Keratinocyte (primary cell): ENCODE results near the gene SEMA4D. TPM values are rescaled to one million over a fixed set of nuclear protein-coding genes. Genes with fewer than 3 reads are reported as not detected.

Experiments used
- DNase-seq: peaks from one replicate; pipeline ENCODE4 v3.0.0-alpha.2; 2011; ENCODE audit warnings: low read depth, missing footprints, low spot score
- FAIRE-seq: peaks from 2 replicates; lab custom pipeline; 2011; peaks lifted over from hg19 to GRCh38; lab: Jason Lieb, UNC
- H2AFZ ChIP-seq: 2 replicates; pipeline ENCODE4 v1.6.0; 2012; ENCODE audit warnings: low read length, control low read depth, inconsistent platforms; ENCODE audit not compliant: control insufficient read depth
- H3K27ac ChIP-seq: 2 replicates; pipeline ENCODE4 v1.5.1; 2011; ENCODE audit warnings: low read length; ENCODE audit not compliant: control insufficient read depth, insufficient read depth
- H3K27me3 ChIP-seq: 3 replicates; pipeline ENCODE4 v1.6.0; 2011; ENCODE audit warnings: low read length; ENCODE audit not compliant: control insufficient read depth, insufficient read depth; ENCODE audit errors: extremely low read depth
- H3K36me3 ChIP-seq, 2 experiments: 2 replicates in 1 of 2; 3 replicates in 1 of 2; pipeline ENCODE4 v1.5.1; 2011; ENCODE audit warnings: low read length in 2 of 2, mild to moderate bottlenecking in 1 of 2; ENCODE audit not compliant: control insufficient read depth in 2 of 2, insufficient read depth in 2 of 2; ENCODE audit errors: extremely low read depth in 1 of 2
- H3K4me1 ChIP-seq: 3 replicates; pipeline ENCODE4 v1.5.1; 2011; ENCODE audit warnings: low read length; ENCODE audit not compliant: control insufficient read depth, insufficient read depth; ENCODE audit errors: extremely low read depth
- H3K4me2 ChIP-seq: 3 replicates; pipeline ENCODE4 v1.6.0; 2011; ENCODE audit warnings: low read depth, low read length; ENCODE audit not compliant: control insufficient read depth, insufficient read depth; ENCODE audit errors: extremely low read depth
- H3K4me3 ChIP-seq, 3 experiments: fragments of 200-600 bp in 1 of 3; sonication (generic) in 1 of 3; 2 replicates in 2 of 3; 3 replicates in 1 of 3; pipeline ENCODE4 v1.5.1; 2011 to 2016; ENCODE audit warnings: low read length in 3 of 3, mild to moderate bottlenecking in 3 of 3, control low read depth in 2 of 3, inconsistent platforms in 1 of 3, low read depth in 1 of 3, mixed read lengths in 1 of 3, mixed run types in 1 of 3, moderate library complexity in 1 of 3; ENCODE audit not compliant: control insufficient read depth in 2 of 3, insufficient read depth in 2 of 3; ENCODE audit errors: extremely low read depth in 1 of 3
- H3K79me2 ChIP-seq: 2 replicates; pipeline ENCODE4 v1.6.0; 2012; ENCODE audit warnings: low read length; ENCODE audit not compliant: control insufficient read depth, insufficient read depth
- H3K9ac ChIP-seq: 3 replicates; pipeline ENCODE4 v1.6.0; 2011; ENCODE audit warnings: low read length; ENCODE audit not compliant: control insufficient read depth, insufficient read depth; ENCODE audit errors: extremely low read depth
- H3K9me1 ChIP-seq: 3 replicates; pipeline ENCODE4 v1.6.0; 2011; ENCODE audit warnings: low read length; ENCODE audit not compliant: control insufficient read depth, insufficient read depth; ENCODE audit errors: extremely low read depth
- H3K9me3 ChIP-seq: 2 replicates; pipeline ENCODE4 v1.5.1; 2012; ENCODE audit warnings: low read depth, low read length; ENCODE audit not compliant: control insufficient read depth
- H4K20me1 ChIP-seq: 3 replicates; pipeline ENCODE4 v1.6.0; 2011; ENCODE audit warnings: low read length; ENCODE audit not compliant: control insufficient read depth, insufficient read depth; ENCODE audit errors: extremely low read depth
- EZH2 ChIP-seq: IDR thresholded peaks from one replicate; pipeline ENCODE4 v1.6.1; 2012; ENCODE audit warnings: inconsistent platforms, mild to moderate bottlenecking, low read length, moderate library complexity
- dilution Hi-C: fragments of 300-500 bp; cut with MboI; formaldehyde crosslinking; loops from one replicate; pipeline ENCODE4 v1.7.0; 2020; ENCODE audit warnings: low sequenced_read_pairs; ENCODE audit not compliant: extremely low pct_ligation_motif_present
- polyA plus RNA-seq, 5 experiments: library from polyadenylated mRNA; depleted of rRNA in 3 of 5; stranded (reverse) in 3 of 5; stranded (forward) in 1 of 5; unstranded in 1 of 5; fragments of >200 nt; gene quantifications; 1 replicate in 1 of 5; 2 replicates in 3 of 5; 3 replicates in 1 of 5; pipeline versions ENCODE4 v1.2.1 to v1.2.3, GENCODE V29; 2011 to 2012; ENCODE audit warnings: missing spikeins in 2 of 5, low read depth in 1 of 5, low replicate concordance in 1 of 5
- TF ChIP-seq, protein P1 (sequence below), 3 experiments: IDR thresholded peaks in 1 of 3; conservative IDR thresholded peaks in 1 of 3; optimal IDR thresholded peaks in 1 of 3; 2 replicates in 2 of 3; 3 replicates in 1 of 3; pipeline versions ENCODE3 to v1.5.1; 2011; ENCODE audit warnings: low read length in 3 of 3, mild to moderate bottlenecking in 3 of 3, moderate library complexity in 2 of 3, control low read depth in 1 of 3, inconsistent platforms in 1 of 3; ENCODE audit not compliant: insufficient read depth in 2 of 3; ENCODE audit errors: extremely low read depth in 1 of 3

Gene SEMA4D
- polyA plus RNA-seq, 1 donor (not counting 4 experiments of a cell fraction or from before 2014, with no cell fraction given) = 0.43 TPM

DNA sequence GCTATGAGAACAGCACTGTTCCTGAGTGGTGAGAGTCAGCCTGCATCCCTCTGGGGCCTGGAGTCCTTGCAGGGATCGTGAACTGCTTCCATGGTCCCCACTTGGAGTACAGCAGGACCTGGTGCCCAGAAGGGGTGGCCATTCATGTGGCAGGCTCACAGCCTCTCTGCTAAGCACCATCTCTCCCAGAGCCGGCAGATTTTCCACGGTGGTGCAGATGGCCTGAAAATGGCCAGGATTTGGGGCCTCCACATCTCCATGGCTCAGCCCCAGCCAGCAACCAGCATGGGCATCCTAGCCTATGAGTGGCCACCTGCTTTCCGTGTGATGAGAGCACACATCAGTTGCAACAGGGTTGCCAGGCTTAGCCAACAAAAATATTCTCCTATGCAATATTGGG is 33.9 kb upstream of the SEMA4D start:
- no peak for DNase-seq
- FAIRE-seq = no peak
- no peak overlapping the region for H3K4me3 ChIP-seq
- no peaks in the 10 kb centered on the region for H3K27me3 ChIP-seq
- no peaks in the 10 kb centered on the region for H3K4me1 ChIP-seq
- TF ChIP-seq, protein P1, sequence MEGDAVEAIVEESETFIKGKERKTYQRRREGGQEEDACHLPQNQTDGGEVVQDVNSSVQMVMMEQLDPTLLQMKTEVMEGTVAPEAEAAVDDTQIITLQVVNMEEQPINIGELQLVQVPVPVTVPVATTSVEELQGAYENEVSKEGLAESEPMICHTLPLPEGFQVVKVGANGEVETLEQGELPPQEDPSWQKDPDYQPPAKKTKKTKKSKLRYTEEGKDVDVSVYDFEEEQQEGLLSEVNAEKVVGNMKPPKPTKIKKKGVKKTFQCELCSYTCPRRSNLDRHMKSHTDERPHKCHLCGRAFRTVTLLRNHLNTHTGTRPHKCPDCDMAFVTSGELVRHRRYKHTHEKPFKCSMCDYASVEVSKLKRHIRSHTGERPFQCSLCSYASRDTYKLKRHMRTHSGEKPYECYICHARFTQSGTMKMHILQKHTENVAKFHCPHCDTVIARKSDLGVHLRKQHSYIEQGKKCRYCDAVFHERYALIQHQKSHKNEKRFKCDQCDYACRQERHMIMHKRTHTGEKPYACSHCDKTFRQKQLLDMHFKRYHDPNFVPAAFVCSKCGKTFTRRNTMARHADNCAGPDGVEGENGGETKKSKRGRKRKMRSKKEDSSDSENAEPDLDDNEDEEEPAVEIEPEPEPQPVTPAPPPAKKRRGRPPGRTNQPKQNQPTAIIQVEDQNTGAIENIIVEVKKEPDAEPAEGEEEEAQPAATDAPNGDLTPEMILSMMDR (optimal IDR thresholded peaks at IDR 0.05 in 1 of 3, IDR thresholded peaks at IDR 0.05 in 1 of 3, conservative IDR thresholded peaks at IDR 0.05 in 1 of 3; ENCODE audit: extremely low read depth in 1 of 3, insufficient read depth in 2 of 3, low read length in 3 of 3) = no peak
- TF ChIP-seq EZH2 = no peak
- H4K20me1 ChIP-seq = no peaks in the 10 kb centered on the region
- H3K9ac ChIP-seq = no peak overlapping the region
- H2AFZ ChIP-seq = no peak overlapping the region
- dilution Hi-C loops = no loop called here
- no peaks in the 10 kb centered on the region for H3K9me1 ChIP-seq
- H3K36me3 ChIP-seq = no peaks in the 10 kb centered on the region
- H3K9me3 ChIP-seq = no peaks in the 10 kb centered on the region
- H3K79me2 ChIP-seq = no peaks in the 10 kb centered on the region
- H3K4me2 ChIP-seq = no peak overlapping the region
- no peak overlapping the region for H3K27ac ChIP-seq

DNA sequence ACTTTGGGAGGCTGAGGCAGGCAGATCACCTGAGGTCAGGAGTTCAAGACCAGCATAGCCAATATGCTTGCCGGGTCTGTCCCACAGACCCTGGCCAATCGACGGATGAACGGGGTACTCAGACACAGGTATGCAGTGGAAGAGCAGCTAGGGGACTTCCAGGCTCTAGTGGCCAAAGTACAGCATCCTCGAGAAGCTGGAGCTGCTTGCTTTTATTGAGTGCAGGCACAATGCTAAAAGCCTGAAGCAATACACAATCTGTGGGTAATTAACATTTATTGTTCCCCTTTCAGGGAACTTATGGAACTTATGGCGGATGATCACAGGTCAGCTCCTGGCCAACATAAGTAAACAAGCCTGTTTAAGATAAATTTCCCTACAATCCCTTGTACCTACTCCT is 32.8 kb upstream of the SEMA4D start:
- Histone ChIP-seq H3K27me3 (no peaks in the 10 kb centered on the region), H3K4me3 (no peak overlapping the region), H3K4me1 (no peaks in the 10 kb centered on the region), H3K4me2 (no peak overlapping the region), H3K79me2 (no peaks in the 10 kb centered on the region), H3K9me3 (no peaks in the 10 kb centered on the region), H3K9me1 (no peaks in the 10 kb centered on the region), H3K27ac (no peak overlapping the region), H3K36me3 (no peaks in the 10 kb centered on the region), H2AFZ (no peak overlapping the region), H4K20me1 (no peaks in the 10 kb centered on the region), H3K9ac (no peak overlapping the region)
- TF ChIP-seq EZH2 = no peak
- TF ChIP-seq, protein P1 (optimal IDR thresholded peaks at IDR 0.05 in 1 of 3, IDR thresholded peaks at IDR 0.05 in 1 of 3, conservative IDR thresholded peaks at IDR 0.05 in 1 of 3; ENCODE audit: extremely low read depth in 1 of 3, insufficient read depth in 2 of 3, low read length in 3 of 3) = no peak
- dilution Hi-C loops = no loop called here
- FAIRE-seq = no peak
- DNase-seq = no peak
